GM18867 (cell line): Measurements from ENCODE around the gene CLPSL1.
A peak's percentile ranks its signal among the peaks of the same experiment; 100 is the strongest.
"Not testable (repeated sequence)": the region's sequence is repeated elsewhere in the genome, so short reads cannot be mapped to it uniquely, and the experiment has no call there.

ENCODE experiments used
- ATAC-seq: cut with Tn5 transposase; IDR thresholded peaks from one replicate; pipeline ENCODE4 v1.9.1; 2021; ENCODE audit warnings: mild to moderate bottlenecking, moderate library complexity; ENCODE audit not compliant: unreplicated experiment

Gene CLPSL1

GRCh38 chr6:35780719-35781118 is at the start of gene CLPSL1:
Gene CLPSL1 (plus strand): TSS chr6:35781019. CDS start chr6:35781111, 92 bp downstream.
- ATAC-seq, result no peak

- peak; percentile 52 for ATAC-seq
Observed at GRCh38 chr6:35731414-35731735, 49.4 kb upstream of the CLPSL1 start.

GRCh38 chr6:35731736-35732532 is 48.9 kb upstream of the CLPSL1 start:
- peak; percentile 53 for ATAC-seq

GRCh38 chr6:35733633-35734032 is 47.2 kb upstream of the CLPSL1 start:
- ATAC-seq, result no peak

- ATAC-seq, result not testable (repeated sequence)
Observed at GRCh38 chr6:35734319-35734718, 46.5 kb upstream of the CLPSL1 start.

GRCh38 chr6:35735452-35735851 is 45.4 kb upstream of the CLPSL1 start:
- no peak for ATAC-seq

- peak; percentile 28 for ATAC-seq
Observed at GRCh38 chr6:35736253-35736894, 44.4 kb upstream of the CLPSL1 start.

- no peak for ATAC-seq
Observed at GRCh38 chr6:35736982-35737412, 43.8 kb upstream of the CLPSL1 start, which contains the start of gene ARMC12. Gene ARMC12 (plus strand): TSS chr6:35737032. CDS start chr6:35737109, 77 bp downstream.

- ATAC-seq, result no peak
Observed at GRCh38 chr6:35737413-35738211, 43.2 kb upstream of the CLPSL1 start.

- no peak for ATAC-seq
Observed at GRCh38 chr6:35739645-35740524, 40.9 kb upstream of the CLPSL1 start.

- no peak for ATAC-seq
Observed at GRCh38 chr6:35742842-35743241, 38.0 kb upstream of the CLPSL1 start.

GRCh38 chr6:35745509-35745908 is 35.3 kb upstream of the CLPSL1 start:
- no peak for ATAC-seq

GRCh38 chr6:35746516-35746915 is 34.3 kb upstream of the CLPSL1 start:
- ATAC-seq, result no peak

- ATAC-seq, result no peak
Observed at GRCh38 chr6:35747877-35748276, 32.9 kb upstream of the CLPSL1 start.

- ATAC-seq, result no peak
Observed at GRCh38 chr6:35750557-35750956, 30.3 kb upstream of the CLPSL1 start.

- ATAC-seq, result no peak
Observed at GRCh38 chr6:35751594-35751993, 29.2 kb upstream of the CLPSL1 start.

GRCh38 chr6:35752330-35752729 is 28.5 kb upstream of the CLPSL1 start:
- ATAC-seq, result no peak

GRCh38 chr6:35754452-35755277 is 26.2 kb upstream of the CLPSL1 start:
- no peak for ATAC-seq

GRCh38 chr6:35755278-35755924 is 25.4 kb upstream of the CLPSL1 start:
- ATAC-seq, result no peak
